Smooth muscle cell of the brain vasculature (primary cell): ENCODE measurements around the gene SFN.
"Not testable (repeated sequence)": the region's sequence is repeated elsewhere in the genome, so short reads cannot be mapped to it uniquely, and the experiment has no call there.

Experiments
- DNase-seq: peaks from one replicate; pipeline ENCODE4 v3.0.0-alpha.2; 2012; ENCODE audit warnings: low read depth, low spot score

Gene SFN

DNA sequence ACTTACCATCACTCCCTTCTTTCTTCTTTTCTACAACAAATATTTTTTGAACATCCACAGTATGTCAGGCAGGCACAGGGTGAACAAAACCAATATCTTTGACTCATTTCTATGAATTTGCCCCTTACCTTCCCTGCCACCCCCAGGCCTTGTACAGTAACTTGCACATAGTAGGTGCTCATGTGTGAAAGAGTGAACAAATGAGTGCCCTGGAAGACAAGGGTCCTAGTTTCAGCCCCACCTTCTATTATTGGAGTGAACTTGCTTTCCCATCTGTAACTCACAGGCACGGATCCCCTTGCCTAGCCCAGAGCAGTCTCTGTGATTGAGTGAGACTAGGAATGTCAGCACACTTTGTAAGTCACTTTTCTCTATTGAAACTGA lies 23.6 kb upstream of the SFN start:
- no peak for DNase-seq

DNA sequence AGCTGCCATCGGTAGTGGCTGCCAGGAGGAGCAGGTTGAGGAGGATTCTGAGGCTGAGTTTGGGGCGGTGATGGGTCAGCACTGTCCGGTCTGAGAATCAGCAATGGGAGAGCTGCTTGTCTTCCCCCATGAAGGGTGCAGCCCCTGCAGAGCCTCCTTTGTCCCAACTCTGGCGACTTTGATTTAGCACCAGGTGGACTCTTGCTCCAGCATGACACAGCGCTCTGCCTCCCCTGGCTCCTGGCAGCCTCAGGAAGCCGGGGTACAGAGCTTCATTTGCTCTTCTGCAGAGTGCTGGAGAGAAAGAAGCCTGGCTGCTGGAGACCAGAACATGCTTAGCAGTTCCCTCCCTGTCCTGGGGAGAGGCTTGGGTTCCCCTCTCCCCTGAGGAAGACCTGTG lies 23.2 kb upstream of the SFN start:
- no peak for DNase-seq

DNA sequence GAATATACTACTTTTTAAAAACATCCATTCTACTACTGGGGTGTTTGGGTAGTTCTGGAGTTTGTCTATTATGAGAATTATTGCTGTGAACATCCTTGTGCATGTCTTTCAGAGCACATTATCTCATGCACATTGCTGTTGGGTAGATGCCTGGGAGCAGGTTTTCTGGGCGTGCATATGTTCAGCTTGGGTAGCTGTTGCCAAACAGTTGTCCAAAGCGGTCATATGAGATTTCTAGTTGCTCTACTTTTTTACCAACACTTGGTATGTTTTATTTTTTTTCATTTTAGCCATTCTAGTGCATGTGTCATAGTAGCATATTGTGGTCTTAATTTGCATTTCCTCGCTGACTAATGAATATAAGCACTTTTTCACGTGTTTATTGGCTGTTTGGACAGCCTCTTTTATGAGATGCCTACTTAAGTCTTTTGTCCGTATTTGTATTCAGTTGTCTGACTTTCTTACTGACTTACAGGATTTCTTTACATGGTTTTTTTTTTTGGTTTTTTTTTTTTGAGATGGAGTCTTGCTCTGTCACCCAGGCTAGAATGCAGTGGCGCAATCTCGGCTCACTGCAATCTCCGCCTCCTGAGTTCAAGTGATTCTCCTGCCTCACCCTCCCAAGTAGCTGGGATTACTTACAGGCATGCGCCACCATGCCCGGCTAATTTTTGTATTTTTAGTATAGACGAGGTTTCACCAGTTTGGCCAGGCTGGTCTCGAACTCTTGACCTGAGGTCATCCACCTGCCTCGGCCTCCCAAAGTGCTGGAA lies 18.3 kb upstream of the SFN start:
- DNase-seq = no peak

DNA sequence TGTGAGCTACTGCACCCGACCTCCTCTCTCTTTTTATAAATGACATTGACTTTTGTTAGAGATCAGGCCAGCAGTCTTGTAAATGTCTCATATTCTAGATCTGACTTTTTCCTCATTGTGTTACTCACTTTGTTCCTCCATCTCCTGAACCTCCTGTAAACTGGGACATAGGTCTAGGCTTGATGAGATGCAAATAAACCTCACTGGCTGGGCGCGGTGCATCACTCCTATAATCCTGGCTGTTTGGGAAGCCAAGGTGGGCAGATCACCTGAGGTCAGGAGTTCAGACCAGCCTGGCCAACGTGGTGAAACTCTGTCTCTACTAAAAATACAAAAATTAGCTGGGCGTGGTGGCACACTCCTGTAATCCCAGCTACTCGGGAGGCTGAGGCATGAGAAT lies 15.1 kb upstream of the SFN start:
- not testable (repeated sequence) for DNase-seq

DNA sequence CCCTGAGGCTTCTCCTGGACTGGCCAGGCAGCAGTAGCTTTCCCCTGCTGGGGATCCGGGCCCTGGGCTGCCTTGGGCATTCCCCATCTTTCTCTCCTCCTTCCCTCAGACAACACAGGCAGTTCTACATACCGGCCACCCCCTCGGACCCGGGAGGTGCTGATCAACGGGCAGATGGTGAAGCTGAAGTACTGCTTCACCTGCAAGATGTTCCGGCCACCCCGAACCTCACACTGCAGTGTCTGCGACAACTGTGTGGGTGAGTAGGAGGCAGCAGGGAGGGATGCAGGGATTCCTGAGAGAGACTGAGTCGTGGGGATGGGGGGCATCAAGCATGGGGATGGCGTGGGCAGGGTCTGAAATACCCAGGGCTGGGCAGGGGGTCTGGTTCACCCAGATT lies 14.4 kb upstream of the SFN start:
- DNase-seq = no peak

DNA sequence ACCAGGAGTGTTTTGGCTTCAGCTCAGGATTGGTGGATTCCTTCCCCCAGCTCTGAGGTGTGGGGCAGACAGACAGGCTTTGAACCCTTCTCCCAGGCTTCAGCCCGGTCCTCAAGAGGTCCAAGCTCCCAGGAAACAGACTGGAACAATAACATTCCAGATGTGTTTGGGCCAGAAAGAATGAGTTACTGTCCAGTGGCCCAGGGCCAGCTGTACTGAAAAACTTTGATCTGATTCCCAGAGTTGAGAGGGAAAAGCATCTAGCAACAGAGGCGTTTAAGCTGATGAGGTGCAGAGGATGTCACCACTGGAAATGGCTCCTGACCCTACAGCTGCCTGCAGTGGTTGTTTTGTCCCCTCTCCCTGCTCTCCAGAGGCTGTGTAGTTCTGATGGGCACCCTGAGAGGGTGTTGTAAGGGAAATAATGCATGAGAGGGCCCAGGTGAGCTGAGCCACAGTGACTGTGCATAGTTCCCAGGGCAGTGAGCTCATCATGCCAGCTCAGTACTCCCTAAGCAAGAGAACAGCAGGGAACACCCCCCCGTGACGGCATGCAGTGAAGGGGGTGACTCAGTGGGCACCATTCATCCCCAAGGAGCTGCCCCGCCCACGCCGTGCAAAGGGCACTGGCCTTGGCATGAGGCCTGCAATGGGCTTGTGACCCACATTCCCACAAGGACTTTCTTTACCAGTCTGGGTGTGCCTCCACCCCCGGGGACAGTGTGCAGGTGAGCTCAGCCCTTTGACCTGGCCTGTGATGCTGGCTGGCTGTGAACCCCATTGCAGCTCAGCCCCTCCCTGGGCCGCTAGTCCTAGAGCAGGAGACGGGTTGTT lies 13.8 kb upstream of the SFN start:
- DNase-seq = no peak

DNA sequence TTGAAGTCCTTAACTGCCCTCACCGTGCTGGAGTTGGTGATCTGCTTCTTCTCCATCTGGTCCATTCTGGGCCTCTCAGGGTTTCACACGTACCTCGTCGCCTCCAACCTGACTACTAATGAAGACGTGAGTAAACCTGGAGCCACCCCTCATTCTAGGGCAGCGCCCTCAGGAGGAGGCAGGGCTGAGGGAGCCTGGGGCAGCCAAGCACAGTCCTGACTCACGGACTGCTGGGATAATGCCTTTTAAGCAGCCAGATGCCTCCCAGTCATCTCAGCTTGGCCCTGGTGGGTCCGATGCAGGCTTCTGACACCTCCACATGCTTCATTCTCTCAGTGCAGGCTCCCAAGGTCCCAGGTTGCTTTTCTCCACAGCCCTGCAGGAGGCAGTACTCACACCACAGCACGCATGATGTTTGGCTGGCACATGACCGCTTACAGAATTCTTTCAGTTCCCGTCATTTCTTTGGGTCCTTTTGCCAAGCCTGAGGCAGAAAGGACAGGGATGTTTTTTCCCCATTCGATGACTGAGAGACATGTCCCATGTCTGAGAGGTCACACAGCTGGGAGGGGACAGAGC lies 11.8 kb upstream of the SFN start:
- no peak for DNase-seq

DNA sequence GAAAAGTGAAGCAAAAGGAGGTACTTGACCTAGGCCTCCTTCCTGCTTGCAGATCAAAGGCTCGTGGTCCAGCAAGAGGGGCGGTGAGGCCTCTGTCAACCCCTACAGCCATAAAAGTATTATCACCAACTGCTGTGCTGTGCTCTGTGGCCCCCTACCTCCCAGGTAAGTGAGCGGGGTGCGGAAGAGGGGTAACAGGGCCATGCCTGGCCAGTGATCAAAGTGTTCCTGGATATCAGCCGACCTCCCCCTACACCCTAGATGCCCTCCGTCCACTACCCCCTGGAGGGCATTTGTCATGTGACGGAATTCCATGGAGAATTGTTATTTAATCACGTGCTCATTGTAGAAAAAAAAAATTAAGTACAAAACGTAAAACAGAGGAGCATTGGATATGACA lies 10.2 kb upstream of the SFN start:
- no peak for DNase-seq

DNA sequence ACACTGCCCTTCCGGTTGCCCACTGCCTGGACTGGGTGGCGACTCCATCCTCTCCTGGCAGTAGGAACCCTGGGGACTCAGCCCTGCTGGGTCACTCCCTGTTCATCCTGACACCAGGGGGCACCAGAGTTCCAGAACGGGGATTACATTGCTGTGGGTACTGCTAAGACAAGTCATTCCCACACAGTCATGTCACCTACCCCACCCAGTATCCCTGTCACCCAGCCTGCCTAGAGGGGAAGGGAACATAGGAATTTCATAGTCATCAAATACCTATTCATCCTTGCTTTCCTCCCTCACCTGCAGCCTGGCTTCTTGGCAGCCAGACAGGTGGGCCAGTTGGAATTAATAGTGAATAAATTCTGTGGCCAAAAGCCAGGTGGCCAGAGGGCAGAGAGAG lies 9.8 kb upstream of the SFN start:
- DNase-seq = peak; percentile 51

DNA sequence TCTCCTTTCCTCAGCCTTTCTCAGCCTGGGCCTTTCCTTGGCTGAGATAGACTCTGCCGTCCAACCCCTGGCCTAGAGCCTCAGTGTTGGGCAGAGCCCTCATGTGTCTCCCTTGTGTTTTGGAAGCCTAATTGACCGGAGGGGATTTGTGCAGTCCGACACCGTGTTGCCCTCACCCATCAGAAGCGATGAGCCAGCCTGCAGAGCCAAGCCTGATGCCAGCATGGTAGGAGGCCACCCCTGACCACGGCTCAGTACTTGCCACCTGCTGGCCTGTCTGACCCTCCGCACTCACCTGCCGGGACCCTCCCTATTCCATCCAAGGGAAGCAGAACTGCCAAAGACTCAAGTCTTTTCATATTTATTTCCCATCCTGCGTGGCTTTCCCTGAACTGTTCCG lies 9.3 kb upstream of the SFN start:
- DNase-seq = no peak

DNA sequence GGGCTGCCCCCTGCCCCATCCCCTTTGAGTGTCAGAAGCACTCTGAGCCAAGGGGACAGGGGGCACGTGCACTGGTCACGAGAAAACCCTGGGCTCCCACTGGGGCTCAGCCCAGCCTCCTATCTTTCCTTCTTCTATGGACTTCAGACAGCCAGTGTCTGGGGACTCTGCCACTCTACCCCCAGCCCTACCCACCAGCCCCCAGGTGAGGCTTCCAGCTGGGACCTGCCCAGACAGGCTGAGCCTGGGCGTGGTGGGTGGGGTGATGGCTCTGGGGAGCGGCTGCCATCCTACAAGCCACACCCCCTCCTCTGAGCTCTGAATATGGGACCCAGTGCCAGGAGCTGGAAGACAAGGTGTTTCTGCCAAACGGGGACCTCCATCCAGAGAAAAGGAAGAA lies 8.0 kb upstream of the SFN start:
- DNase-seq = no peak

DNA sequence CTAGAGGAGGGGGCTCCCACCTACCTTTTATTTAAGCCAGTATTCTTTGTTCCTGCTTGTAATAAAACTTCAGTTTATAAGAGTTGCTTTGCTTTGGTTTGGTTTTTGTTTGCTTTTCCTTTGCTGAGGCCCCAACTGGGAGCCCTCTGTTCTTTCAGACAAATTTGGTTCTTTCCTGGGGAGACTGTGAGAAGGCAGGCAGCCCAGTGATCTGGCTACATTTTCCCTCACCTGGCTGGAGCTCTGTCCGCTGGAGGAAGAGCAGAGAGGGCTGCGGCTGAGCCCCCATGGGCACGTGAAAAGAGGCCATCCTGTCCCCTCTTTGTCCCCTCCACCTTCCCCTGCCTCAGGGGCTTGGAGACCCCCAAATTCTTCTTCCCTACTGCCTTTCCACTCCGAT lies 7.3 kb upstream of the SFN start:
- DNase-seq = no peak

DNA sequence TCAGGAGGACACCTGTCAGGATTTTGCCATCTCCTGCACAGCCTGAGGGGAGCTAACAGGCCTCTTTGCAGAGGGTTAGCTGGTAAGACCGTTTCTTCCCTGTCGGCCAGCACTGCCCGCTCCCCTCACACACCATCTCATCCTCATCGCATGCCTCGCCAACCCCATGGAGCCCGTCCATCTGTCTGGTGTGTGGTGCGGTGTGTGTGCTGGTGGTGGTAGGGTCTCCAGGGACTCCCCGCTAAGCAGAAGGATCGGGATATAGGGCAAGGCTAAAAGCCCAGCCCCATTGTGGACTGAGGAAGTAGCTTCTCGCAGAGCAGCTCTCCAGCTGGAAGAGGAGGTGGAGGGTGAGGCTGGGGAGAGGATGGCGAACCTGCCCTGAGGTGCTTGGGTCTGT lies 6.8 kb upstream of the SFN start:
- DNase-seq = no peak

DNA sequence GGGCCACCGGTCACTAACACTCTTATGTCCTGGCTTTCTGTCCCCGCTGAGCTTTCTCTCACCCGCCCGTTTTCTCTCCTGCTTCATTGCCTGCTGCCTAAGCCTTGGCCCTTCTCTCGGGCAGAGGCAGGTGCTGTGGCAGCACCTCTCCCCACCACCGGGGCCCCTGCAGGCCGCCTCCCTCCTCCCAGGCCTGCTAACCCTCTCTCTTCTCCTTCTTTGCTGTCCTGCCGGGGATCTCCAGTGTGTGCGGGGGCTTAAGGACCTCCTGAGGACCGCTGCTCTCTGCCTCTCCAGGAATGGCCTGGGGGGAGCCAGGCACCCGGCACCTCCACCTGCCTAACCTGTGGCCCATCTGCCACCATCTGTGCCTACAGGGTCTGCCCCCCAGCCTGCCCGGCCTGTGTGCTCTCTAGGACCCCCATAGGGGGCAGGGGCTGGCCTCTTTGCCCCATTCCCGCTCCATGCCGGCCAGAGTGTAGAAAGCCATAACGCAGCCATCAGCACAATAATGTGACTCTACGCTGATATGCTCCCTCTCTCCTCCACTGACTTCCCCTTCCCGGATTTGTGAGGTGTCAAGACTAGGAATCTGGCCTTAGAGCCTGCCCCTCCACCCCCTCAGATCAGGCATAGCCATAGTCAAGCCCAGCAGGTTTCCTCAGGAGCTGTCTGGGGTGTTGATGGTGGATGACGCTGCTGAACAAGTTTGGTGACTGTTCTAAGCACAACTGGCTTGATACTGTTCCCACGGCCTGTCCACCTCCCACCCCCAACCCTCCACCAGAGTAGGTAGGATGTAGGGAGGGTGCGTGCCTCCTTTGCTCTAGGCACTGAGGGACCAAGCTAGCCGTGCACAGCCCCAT lies 6.1 kb upstream of the SFN start:
- no peak for DNase-seq

DNA sequence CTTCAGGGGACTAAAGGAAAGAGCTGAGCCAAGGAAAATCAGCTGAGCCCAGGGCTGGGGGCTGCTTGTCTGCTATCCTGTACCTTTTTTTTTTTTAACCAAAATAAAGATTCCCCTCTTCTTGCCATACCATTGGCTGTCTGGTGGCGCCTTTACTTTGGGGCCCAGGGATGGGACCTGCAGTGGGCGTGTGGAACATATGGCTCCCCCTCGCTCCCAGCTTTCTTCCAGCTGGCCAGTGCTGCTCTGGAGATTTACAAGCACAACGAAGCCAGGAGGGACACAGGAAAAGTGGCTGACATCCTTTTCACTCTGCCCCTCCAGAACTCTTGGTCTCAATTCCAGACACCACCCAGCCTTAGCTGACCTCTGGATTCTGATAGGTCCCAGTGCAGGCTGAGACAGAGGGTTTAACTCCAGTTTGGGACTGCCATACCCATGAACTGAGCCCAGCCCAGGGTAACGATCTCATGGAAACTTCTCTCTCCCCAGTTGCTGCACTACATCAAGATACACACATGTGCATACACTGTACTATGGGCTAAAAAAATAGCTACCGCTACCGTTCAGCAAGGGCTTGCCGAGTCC lies 5.4 kb upstream of the SFN start:
- no peak for DNase-seq

DNA sequence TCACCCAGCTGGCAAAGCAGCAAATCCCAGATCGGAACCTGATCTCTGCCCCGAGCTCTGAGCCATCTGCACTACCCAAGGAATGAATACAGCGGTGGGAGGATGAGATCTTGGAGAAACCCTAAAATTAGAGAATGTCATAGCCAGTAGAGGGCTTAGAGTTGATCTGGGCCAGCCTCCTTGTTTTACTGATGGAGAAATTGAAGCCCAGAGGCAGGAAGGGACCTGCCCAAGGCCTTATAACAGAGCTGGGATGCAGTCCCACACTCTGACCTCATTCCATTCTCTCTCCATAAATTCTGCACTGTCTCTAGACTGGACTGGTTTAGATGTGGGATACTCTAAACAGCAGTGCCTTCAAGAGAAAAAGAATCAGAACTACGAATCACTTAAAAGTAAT lies 4.8 kb upstream of the SFN start:
- DNase-seq = no peak

DNA sequence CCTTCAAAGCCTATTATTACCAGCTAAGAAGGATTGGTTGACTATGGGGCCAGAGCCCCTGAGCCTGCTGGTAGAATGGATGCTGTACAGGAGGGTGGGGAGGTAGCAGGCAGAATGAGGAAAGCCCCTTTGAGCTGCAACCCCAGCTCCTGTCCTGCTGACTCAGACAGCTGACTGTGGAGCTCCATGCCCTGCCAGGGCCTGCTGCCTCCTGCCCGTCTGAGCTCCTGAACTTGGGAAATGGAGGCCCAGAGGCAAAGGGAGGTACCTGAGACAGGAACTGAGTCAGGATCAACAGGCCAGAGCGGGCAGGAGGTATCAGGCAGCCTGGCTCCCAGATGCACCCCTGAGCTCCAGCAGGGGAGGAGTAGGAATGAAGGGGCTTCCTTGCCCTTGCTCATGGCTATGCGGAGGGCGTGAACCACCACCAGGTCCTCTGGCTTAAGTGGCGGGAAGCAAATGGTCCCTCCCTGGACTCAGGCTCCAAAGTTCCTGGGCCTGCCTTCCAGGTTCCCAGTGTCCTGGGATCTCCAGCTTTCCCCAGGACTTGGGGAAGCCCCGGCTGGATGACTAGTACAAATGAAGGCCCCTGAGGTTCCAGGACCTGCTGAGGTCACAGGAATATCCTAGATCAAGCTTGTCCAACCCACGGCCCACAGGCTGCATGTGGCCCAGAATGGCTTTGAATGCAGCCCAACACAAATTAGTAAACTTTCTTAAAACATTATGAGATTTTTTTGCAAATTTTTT lies 3.9 kb upstream of the SFN start:
- no peak for DNase-seq

DNA sequence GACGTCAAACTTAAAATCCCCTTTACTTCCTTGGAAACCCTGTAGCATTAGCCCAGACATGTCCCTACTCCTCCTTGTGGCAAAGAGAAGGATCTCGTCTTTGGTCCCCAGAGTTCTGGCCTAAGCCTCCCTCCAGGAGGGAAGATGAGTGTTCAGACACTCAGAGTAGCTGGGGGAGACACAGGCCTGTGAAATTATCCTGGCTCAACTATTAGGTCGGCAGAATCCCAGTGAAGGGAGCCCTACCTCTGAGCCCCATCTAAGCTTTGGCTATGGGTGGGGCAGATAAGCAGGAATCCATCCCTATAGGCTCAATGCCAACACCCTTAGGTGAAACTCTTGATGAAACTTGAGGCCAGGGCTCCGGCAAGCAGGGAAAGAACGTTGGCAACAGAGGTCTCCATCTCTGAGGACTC lies 1.7 kb upstream of the SFN start:
- DNase-seq = no peak

DNA sequence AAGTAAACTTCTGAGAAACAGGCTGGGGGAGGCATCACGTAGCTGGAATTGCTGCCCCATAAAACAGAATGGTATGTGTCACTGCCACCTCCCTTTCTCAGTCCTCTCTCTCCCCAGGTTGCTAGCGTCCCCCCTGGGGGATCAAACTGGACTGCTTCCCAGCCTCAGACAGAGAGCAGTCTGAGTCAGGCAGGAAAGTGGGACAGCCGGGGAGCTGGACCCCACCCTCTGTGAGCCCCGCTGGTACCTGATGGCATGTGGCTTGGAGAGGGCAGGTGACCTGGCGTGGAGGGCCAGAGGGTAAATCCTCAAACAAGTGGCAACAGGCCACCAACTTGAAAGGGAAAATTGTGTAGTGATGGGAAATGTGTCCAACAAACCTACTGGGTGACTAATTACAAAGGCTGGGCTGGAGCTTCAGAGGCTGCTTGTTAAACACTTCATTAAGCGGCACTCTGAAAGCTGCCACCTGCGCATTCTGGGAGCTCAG lies 1.0 kb upstream of the SFN start:
- DNase-seq = no peak

DNA sequence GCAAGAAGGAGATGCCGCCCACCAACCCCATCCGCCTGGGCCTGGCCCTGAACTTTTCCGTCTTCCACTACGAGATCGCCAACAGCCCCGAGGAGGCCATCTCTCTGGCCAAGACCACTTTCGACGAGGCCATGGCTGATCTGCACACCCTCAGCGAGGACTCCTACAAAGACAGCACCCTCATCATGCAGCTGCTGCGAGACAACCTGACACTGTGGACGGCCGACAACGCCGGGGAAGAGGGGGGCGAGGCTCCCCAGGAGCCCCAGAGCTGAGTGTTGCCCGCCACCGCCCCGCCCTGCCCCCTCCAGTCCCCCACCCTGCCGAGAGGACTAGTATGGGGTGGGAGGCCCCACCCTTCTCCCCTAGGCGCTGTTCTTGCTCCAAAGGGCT lies 732 bp downstream of the SFN start:
- no peak for DNase-seq
